Fibroblast of lung (primary cell): ENCODE data around the gene TCL1B.

Experiments used
- EZH2 ChIP-seq: IDR thresholded peaks from 2 replicates; pipeline ENCODE4 v1.5.1; 2012; ENCODE audit warnings: low read length, control low read depth, mild to moderate bottlenecking; ENCODE audit errors: missing control alignments
- TF ChIP-seq, protein P1 (sequence below), 2 donors: IDR thresholded peaks in 1 of 2; conservative IDR thresholded peaks in 1 of 2; 1 replicate in 1 of 2; 2 replicates in 1 of 2; pipeline ENCODE4 v1.5.1; 2011 to 2012; ENCODE audit warnings: low read length in 2 of 2, control low read depth in 1 of 2, inconsistent platforms in 1 of 2, low read depth in 1 of 2, mild to moderate bottlenecking in 1 of 2

DNA sequence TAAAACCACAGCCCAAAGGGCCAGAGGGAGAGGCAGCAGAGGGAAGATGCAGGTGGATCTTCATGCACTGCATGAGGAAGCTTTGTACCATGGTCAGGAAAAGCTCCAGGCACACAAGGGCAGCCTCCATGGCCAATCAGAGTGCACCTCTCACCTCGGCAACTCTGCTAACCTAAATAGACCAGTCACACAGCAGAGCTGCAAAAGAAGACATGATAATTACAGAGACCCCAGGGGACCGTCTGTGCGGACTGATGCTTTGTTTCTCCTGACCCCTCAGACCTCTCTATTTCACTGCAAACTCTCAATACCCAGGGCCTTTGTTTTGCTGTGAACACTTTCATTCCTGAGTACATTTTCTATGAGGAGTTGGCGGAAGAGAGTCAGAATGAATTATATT lies 10.7 kb upstream of the TCL1B start:
- TF ChIP-seq, protein P1, sequence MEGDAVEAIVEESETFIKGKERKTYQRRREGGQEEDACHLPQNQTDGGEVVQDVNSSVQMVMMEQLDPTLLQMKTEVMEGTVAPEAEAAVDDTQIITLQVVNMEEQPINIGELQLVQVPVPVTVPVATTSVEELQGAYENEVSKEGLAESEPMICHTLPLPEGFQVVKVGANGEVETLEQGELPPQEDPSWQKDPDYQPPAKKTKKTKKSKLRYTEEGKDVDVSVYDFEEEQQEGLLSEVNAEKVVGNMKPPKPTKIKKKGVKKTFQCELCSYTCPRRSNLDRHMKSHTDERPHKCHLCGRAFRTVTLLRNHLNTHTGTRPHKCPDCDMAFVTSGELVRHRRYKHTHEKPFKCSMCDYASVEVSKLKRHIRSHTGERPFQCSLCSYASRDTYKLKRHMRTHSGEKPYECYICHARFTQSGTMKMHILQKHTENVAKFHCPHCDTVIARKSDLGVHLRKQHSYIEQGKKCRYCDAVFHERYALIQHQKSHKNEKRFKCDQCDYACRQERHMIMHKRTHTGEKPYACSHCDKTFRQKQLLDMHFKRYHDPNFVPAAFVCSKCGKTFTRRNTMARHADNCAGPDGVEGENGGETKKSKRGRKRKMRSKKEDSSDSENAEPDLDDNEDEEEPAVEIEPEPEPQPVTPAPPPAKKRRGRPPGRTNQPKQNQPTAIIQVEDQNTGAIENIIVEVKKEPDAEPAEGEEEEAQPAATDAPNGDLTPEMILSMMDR (conservative IDR thresholded peaks at IDR 0.05 in 1 of 2, IDR thresholded peaks at IDR 0.05 in 1 of 2; ENCODE audit: low read depth in 1 of 2, low read length in 2 of 2), result no peak
- TF ChIP-seq EZH2, result no peak
